HG03469 (cell line): ENCODE results near the gene PAMR1.
A peak's percentile ranks its signal among the peaks of the same experiment; 100 is the strongest.

Experiments used
- ATAC-seq: cut with Tn5 transposase; IDR thresholded peaks from one replicate; pipeline ENCODE4 v1.9.1; 2021; ENCODE audit warnings: mild to moderate bottlenecking, moderate library complexity, moderate number of reproducible peaks; ENCODE audit not compliant: unreplicated experiment

PAMR1 gene

GRCh38 chr11:35412285-35412684 is 113.1 kb downstream of the PAMR1 start:
- ATAC-seq: no peak

- ATAC-seq: no peak
Observed at GRCh38 chr11:35407041-35407440, 118.4 kb downstream of the PAMR1 start.

- no peak for ATAC-seq
Observed at GRCh38 chr11:35404388-35404775, 121.0 kb downstream of the PAMR1 start.

- ATAC-seq: no peak
Observed at GRCh38 chr11:35403765-35404387, 121.5 kb downstream of the PAMR1 start.

- no peak for ATAC-seq
Observed at GRCh38 chr11:35402751-35403660, 122.4 kb downstream of the PAMR1 start.

GRCh38 chr11:35398881-35399280 is 126.5 kb downstream of the PAMR1 start:
- no peak for ATAC-seq

GRCh38 chr11:35394941-35395340 is 130.5 kb downstream of the PAMR1 start:
- no peak for ATAC-seq

- ATAC-seq: no peak
Observed at GRCh38 chr11:35393098-35393497, 132.3 kb downstream of the PAMR1 start.

GRCh38 chr11:35391922-35392688 is 133.3 kb downstream of the PAMR1 start:
- no peak for ATAC-seq

- ATAC-seq: peak; percentile 77
Observed at GRCh38 chr11:35390737-35391682, 134.4 kb downstream of the PAMR1 start.

- ATAC-seq: no peak
Observed at GRCh38 chr11:35389897-35390465, 135.4 kb downstream of the PAMR1 start.

- no peak for ATAC-seq
Observed at GRCh38 chr11:35389112-35389511, 136.3 kb downstream of the PAMR1 start.

- ATAC-seq: no peak
Observed at GRCh38 chr11:35388061-35388460, 137.4 kb downstream of the PAMR1 start.

- ATAC-seq: no peak
Observed at GRCh38 chr11:35387111-35387982, 138.1 kb downstream of the PAMR1 start.

- ATAC-seq: no peak
Observed at GRCh38 chr11:35383953-35384352, 141.5 kb downstream of the PAMR1 start.
